NB4 (cell line): Measurements from ENCODE around the gene INPP5A.

Experiments
- CTCF ChIP-seq: IDR thresholded peaks from one replicate; pipeline ENCODE4 v1.5.1; 2012; ENCODE audit warnings: low read depth, low read length
- MYC ChIP-seq: IDR thresholded peaks from 2 replicates; pipeline ENCODE4 v1.6.1; 2011; ENCODE audit warnings: low read depth, low read length

DNA sequence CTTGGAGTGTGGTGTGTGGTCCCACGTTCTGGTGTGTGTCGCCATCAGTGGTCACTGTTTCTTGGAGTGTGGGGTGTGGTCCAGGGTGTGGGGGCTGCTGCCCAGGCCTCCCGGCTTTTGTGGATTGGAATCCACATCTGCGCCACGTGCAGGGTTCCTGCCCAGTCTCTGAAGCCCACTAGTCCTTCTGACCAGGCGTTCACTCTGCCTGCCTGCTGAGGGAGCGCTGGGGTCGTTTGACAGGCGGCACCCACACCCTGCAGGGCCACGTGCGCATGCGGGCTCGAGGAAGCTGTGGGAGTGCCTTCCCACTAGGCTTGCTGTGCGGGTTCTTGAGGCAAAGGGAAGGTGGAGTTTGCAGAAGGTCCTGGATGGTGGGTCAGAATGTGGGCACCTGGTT, 51.4 kb downstream of the INPP5A start:
- TF ChIP-seq CTCF: no peak
- TF ChIP-seq MYC: no peak; the same call in 1 of the 2 replicates
